GM10266 (cell line): ENCODE data around the gene RMI2.

ENCODE experiments used
- DNase-seq: peaks from one replicate; pipeline ENCODE4 v3.0.0; 2012; ENCODE audit errors: extremely low spot score
- TF ChIP-seq, protein P1 (sequence below): IDR thresholded peaks from 2 replicates; pipeline ENCODE4 v1.5.1; 2012; ENCODE audit warnings: mild to moderate bottlenecking, low read depth; ENCODE audit not compliant: control insufficient read depth, insufficient read depth; ENCODE audit errors: missing control alignments

Gene RMI2

DNA sequence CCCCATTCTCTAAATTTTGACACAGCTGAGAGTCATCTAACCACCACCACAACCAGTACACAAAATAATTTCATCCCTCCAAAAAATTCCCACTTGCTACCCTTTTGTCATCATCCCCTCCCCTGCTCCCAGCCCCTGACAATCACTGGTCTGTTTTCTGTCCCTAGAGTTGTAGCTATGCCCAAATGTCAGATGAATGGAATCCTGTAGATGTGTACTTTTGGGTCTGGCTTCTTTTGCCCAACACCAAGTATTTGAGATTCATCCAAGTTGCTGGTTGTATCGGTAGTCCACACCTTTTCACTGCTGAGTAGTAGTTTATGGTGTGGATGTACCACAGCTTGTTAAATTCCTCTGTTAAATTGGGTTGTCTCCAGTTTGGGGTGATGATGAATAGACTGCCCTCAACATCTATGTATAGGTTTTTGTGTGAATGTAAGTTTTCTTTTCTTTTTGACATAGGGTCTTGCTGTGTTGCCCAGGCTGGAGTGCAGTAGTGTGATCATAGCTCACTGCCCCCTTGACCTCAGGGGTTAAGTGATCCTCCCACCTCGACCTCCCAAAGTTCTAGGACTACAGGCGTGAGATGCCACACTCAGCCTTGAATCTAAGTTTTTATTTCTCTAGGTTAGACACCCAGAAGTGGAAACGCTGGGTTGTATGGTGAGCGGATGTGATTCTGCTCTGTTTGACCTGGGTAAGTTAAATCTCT lies 14.6 kb upstream of the RMI2 start:
- DNase-seq = no peak
- TF ChIP-seq, protein P1, sequence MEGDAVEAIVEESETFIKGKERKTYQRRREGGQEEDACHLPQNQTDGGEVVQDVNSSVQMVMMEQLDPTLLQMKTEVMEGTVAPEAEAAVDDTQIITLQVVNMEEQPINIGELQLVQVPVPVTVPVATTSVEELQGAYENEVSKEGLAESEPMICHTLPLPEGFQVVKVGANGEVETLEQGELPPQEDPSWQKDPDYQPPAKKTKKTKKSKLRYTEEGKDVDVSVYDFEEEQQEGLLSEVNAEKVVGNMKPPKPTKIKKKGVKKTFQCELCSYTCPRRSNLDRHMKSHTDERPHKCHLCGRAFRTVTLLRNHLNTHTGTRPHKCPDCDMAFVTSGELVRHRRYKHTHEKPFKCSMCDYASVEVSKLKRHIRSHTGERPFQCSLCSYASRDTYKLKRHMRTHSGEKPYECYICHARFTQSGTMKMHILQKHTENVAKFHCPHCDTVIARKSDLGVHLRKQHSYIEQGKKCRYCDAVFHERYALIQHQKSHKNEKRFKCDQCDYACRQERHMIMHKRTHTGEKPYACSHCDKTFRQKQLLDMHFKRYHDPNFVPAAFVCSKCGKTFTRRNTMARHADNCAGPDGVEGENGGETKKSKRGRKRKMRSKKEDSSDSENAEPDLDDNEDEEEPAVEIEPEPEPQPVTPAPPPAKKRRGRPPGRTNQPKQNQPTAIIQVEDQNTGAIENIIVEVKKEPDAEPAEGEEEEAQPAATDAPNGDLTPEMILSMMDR = no peak

DNA sequence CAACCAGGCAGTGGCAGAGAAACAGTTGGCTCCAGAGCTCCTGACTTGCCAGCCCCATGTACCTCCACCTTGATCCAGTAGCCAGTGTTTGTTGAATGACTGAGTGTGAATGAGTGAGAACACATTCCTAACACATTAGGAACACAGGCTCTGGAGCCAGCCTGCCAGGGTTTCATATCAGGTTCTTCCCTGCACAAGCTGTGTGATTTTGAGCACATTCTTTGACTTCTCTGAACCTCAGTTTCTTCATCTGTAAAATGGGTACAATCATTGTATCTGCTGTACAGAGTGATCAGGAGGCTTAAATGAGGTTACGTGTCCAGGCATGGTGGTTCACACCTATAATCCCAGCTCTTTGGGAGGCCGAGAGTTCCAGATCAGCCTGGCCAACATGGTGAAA lies 13.3 kb upstream of the RMI2 start:
- TF ChIP-seq, protein P1 = no peak
- no peak for DNase-seq

DNA sequence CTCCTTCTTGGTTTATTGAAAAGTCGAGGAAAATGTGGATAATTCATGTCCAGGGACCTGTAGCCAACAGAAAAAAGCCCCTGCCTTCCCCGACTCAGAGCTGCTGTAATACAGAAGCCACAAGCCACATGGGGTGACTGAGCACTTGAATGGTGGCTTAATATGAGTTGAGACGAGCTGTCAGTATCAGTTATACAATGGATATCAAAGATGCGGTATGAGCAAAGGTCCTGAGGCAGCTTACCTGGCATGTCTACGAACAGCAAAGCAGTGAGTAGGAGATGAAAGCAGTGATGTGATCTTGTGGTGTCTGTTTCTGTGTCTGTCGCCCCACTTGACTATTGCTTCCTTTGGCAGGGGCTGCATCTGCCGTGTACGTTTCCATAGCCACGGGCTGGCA lies 12.2 kb upstream of the RMI2 start:
- TF ChIP-seq, protein P1 = no peak
- DNase-seq = no peak

DNA sequence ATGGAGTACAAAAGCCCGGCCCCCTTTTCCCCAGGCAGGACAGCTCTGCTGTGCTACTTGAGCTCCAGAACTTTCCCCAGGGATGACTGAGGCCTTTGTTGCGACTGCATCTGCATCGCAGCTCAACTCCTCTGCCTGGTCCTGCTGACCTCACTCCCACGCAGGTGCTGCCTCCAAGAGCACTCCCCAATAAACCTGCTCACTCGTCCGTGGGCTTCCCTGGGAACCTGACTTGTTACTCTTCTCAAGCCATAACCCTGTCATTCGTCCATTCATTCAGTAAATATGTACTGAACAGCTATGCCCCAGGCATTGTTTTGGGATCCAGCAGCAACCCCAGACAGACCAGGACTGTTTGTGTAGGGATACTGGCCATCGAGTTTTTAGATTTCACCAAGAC lies 11.6 kb upstream of the RMI2 start:
- TF ChIP-seq, protein P1 = no peak
- no peak for DNase-seq

DNA sequence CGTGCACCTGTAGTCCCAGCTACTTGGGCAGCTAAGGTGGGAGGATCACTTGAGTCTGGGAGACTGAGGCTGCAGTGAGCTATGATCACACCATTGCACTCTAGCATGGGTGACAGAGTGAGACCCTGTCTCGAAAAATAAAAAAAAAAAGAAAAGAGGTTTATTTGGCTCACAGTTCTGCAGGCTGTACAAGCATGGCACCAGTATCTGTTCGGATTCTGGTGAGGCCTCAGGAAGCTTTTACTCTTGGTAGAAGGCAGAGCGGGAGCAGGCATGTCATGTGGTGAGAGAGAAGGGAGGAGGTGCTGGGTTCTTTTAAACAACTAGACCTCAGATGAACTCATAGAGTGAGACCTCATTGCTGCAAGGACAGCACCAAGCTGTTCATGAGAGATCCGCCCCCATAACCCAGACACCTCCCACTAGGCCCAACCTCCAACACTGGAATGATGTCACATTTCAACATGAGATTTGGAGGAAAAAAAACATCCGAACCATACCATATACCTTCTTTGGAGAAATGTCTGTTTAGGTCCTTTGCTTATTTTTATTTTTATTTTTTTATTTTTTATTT lies 10.3 kb upstream of the RMI2 start:
- TF ChIP-seq, protein P1 = no peak
- DNase-seq = no peak

DNA sequence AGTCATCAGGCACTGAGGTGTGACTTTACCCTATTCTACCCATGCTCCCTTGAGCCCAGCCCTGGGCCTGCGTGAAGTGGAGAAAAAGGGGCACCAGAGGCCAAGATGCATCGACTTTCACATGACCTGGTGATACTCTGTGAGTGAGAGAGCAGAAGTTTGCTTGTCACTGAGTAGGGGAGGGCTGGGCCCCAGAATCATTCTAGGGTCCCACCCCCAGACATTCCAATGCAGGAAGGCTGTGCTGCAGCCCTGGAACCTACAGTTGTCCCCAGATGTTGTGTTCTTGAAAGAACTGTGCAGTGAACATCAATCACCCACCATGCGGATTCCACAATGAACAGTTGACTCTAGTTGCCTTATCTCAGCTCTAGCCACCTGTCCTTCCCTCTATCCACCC lies 6.2 kb upstream of the RMI2 start:
- TF ChIP-seq, protein P1 = no peak

DNA sequence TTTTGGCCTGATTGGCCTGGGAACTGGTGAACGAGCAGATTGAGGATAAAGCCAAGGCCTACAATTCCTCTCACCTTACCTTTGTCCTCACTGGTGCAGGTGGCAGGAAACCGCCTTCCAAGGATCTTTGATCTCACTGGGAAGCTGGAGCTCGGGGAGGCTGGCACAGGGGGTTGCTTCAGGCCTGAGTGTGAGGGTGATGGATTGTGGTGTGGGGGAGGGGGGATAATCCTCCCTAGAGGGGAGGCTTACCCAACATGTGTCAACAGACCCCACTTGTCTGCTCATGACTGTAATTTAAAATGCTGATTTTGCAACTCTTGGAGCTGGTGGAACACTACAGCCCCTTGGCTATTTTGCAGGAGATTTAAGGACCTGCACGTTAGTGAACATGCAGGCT lies 4.5 kb upstream of the RMI2 start:
- TF ChIP-seq, protein P1 = no peak
- no peak for DNase-seq

More for the DNA sequence above, 6.2 kb upstream of the RMI2 start:
- DNase-seq = no peak
